Hepatocyte (in vitro differentiated cells): Measurements from ENCODE around the gene SART1.

Experiments
- EZH2 ChIP-seq: fragments of 200-600 bp; sonication (generic); IDR thresholded peaks from 2 replicates; pipeline ENCODE4 v1.6.1; 2016; ENCODE audit warnings: antibody characterized with exemption, mild to moderate bottlenecking, borderline replicate concordance
- EZH2phosphoT487 ChIP-seq: fragments of 200-600 bp; sonication (generic); IDR thresholded peaks from one replicate; pipeline ENCODE4 v1.6.1; 2018; ENCODE audit warnings: antibody characterized with exemption, mild to moderate bottlenecking, low read depth, moderate library complexity; ENCODE audit not compliant: unreplicated experiment, severe bottlenecking
- TF ChIP-seq, protein P1 (sequence below): fragments of 200-600 bp; sonication (generic); IDR thresholded peaks from 2 replicates; pipeline ENCODE4 v1.5.1; 2016; ENCODE audit warnings: antibody characterized with exemption, mild to moderate bottlenecking; ENCODE audit not compliant: poor library complexity

DNA sequence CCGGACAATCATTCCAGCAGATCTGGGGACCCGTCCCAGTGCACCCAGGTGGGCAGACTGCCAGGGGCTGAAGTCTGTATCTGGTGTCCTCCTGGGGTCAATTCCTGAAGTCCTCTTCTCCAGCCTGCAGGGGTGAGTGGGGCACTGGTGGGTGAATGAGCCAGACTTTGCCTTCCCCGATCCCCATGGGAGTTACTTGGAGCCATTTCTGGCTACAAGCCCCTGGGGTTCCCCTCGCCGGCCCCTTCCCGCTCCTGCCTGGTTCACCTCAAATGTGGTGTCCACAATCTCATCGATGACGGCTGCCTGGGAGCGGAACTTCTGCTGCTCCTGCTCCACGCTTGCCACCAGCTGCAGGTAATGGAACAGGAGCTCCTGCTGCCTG lies 55.3 kb downstream of the SART1 start:
- TF ChIP-seq, protein P1, sequence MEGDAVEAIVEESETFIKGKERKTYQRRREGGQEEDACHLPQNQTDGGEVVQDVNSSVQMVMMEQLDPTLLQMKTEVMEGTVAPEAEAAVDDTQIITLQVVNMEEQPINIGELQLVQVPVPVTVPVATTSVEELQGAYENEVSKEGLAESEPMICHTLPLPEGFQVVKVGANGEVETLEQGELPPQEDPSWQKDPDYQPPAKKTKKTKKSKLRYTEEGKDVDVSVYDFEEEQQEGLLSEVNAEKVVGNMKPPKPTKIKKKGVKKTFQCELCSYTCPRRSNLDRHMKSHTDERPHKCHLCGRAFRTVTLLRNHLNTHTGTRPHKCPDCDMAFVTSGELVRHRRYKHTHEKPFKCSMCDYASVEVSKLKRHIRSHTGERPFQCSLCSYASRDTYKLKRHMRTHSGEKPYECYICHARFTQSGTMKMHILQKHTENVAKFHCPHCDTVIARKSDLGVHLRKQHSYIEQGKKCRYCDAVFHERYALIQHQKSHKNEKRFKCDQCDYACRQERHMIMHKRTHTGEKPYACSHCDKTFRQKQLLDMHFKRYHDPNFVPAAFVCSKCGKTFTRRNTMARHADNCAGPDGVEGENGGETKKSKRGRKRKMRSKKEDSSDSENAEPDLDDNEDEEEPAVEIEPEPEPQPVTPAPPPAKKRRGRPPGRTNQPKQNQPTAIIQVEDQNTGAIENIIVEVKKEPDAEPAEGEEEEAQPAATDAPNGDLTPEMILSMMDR, result no peak
- TF ChIP-seq EZH2, result no peak
- TF ChIP-seq EZH2phosphoT487, result no peak
